GM15510 (cell line): ENCODE data around the gene LITAFD.

Source experiments
- POLR2A ChIP-seq: IDR thresholded peaks from 3 replicates; pipeline ENCODE4 v1.6.1; 2011; ENCODE audit warnings: borderline replicate concordance; ENCODE audit not compliant: insufficient read length; ENCODE audit errors: extremely low read depth

LITAFD gene

GRCh38 chr16:8919089-8919933 lies 37.2 kb downstream of the LITAFD start:
- TF ChIP-seq POLR2A, result no peak

GRCh38 chr16:8919934-8920462 lies 37.8 kb downstream of the LITAFD start:
- no peak for TF ChIP-seq POLR2A

- no peak for TF ChIP-seq POLR2A
Measured at GRCh38 chr16:8920645-8921346, 38.6 kb downstream of the LITAFD start.

GRCh38 chr16:8921347-8921984 lies 39.3 kb downstream of the LITAFD start:
- no peak for TF ChIP-seq POLR2A

GRCh38 chr16:8923199-8923598 lies 41.0 kb downstream of the LITAFD start:
- no peak for TF ChIP-seq POLR2A

- TF ChIP-seq POLR2A, result no peak
Measured at GRCh38 chr16:8924214-8924613, 42.1 kb downstream of the LITAFD start.

GRCh38 chr16:8925455-8925854 lies 43.3 kb downstream of the LITAFD start:
- TF ChIP-seq POLR2A, result no peak

GRCh38 chr16:8926827-8927226 lies 44.7 kb downstream of the LITAFD start:
- no peak for TF ChIP-seq POLR2A

- TF ChIP-seq POLR2A, result no peak
Measured at GRCh38 chr16:8928467-8928957, 46.4 kb downstream of the LITAFD start.

GRCh38 chr16:8929086-8929748 lies 47.1 kb downstream of the LITAFD start:
- no peak for TF ChIP-seq POLR2A

- no peak for TF ChIP-seq POLR2A
Measured at GRCh38 chr16:8931859-8932258, 49.7 kb downstream of the LITAFD start.

GRCh38 chr16:8934601-8935000 lies 52.5 kb downstream of the LITAFD start:
- no peak for TF ChIP-seq POLR2A
